Esophagus squamous epithelium (tissue), 4 donors: Measurements from ENCODE around the gene RBFA.

ENCODE experiments used
- CTCF ChIP-seq, 6 experiments: fragments of 450-650 bp in 4 of 6; fragments of 200-600 bp in 2 of 6; sonication (generic) in 2 of 6; IDR thresholded peaks; one replicate each; pipeline ENCODE4 v1.5.1; 2016 to 2019; ENCODE audit warnings: antibody characterized with exemption in 6 of 6, mild to moderate bottlenecking in 4 of 6, moderate library complexity in 4 of 6
- POLR2A ChIP-seq, 4 donors: fragments of 450-650 bp; IDR thresholded peaks; one replicate each; pipeline ENCODE4 v1.6.1; 2017; ENCODE audit warnings: antibody characterized with exemption in 4 of 4, mild to moderate bottlenecking in 4 of 4, moderate library complexity in 3 of 4

GRCh38 chr18:80040515-80040914, 6.3 kb downstream of the RBFA start:
- TF ChIP-seq CTCF (IDR thresholded peaks at IDR 0.05): no peak
- TF ChIP-seq POLR2A (IDR thresholded peaks at IDR 0.05): no peak
